HG03066 (cell line): Measurements from ENCODE around the gene ZNF283.

Experiments used
- ATAC-seq: cut with Tn5 transposase; IDR thresholded peaks from one replicate; pipeline ENCODE4 v1.9.1; 2021; ENCODE audit warnings: low read depth; ENCODE audit not compliant: unreplicated experiment

Gene ZNF283

DNA sequence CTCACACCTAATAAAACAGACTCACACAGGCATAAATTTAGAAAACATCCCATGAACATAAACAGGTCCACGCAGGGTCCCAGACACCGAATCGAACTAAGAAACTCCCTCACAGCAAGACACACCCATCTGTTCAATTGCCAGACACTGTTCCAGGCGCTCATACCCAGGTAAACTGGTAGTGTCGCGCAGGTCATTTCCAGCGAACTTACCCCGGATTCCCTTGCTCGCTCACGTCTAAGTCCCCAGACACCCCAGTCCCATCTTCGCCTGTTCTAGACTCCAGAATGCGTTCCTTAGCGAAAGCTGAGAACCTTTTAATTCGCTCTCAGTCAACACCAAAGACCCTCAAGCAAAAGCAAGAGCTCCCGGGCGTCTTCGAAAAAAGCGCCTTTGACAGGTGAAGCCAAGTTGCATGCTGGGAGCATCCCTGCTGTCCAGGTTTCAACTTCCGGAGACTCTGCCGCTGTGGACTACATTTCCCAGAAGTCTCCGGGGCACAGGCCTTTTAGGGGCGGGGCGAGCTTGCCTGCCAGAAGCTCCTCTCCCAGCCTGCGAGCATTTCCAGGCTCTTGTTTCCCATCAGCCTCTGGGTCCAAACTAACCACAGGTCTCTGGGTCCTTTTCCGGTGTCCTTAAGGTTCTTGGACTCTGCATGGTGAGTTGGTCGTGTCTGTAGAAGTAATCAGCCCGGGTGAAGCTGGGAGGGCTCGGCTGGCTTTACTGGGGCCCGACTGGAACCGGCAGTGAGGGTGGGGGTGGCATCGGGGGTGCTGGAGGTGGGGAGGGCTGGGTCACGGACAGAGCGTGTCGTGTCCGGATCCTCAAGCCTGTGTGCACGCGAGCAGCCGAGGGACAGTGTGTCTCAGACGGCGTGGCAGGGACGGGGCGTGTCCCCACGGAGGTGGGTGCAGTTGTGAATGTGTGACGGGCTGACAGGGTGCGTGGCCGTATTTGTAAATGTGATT is at the start of gene ZNF283:
TSS of gene ZNF283 (plus strand) at position 535 of the 968 bp plus-strand sequence. CDS start 6,184 bp downstream, outside the sequence.
- peak; percentile 75 for ATAC-seq

DNA sequence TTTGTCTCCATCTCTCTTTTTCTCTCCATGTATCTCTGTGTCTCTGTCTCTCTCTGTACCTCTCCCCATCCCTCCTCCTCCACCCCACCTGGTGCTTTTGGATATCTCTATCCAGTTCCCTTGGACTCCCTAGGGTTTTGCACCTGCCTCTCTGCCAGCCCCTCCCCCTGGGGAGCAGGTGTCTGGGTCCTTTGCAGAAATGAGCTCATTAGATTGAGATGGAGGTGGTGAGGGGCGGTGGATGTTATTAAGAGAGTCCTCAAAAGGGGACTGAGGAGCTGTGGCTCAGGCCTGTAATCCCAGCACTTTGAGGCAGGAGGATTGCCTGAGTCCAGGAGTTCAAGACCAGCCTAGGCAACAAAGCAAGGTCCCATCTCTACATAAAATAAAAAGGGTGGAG is 48.5 kb upstream of the ZNF283 start:
- no peak for ATAC-seq

DNA sequence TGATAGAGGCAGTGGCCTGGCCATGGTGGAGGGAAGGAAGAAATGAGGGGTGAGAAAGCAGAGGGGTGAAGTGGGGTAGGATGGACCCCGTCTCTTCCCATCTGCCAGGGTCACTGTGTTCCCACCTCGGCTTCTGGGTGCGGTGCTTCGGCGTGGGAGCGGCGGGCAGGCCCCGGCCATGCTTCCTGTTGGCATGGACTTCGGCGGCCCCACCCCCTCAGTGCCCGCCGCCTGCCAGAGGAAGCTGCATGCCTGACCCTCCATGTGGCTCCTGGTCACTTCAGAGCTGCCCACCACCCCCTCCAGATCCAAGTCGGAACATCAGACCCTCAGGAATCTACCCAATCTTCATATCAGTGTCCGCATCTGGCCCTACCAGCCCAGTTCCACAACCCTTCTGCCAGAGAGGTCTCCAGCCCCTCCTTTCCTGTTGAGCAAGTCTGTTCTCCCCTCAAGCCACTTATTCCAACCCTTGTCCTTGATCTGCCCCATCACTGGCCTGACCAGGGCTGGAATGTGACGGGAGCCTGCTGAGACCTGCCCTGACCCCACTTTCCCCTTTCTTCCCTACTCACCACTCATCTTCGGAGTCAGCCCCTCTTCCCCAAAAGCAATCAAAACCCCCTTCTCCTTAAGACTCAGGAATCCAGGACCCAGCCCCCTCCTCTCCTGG is 47.8 kb upstream of the ZNF283 start:
- ATAC-seq, result no peak

DNA sequence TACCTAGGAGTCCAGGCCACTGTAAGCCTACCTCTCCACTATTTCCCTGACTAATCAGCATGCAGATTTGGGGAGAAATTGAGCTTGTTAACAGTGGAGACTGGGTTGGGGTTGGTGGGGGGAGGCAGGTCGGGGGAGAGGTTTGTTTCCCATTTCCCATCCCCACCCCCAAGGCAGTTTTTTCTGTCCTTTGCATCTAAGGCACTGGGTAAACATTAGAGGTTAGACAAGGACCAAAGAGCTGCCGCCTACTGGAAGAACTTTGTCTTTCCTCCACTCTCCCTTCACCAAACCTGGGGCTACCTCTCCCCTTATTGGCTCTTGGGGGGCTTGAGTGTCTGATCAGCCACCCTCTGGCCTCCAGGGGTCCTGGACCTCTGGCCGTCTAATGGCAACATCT is 47.3 kb upstream of the ZNF283 start:
- ATAC-seq, result no peak

DNA sequence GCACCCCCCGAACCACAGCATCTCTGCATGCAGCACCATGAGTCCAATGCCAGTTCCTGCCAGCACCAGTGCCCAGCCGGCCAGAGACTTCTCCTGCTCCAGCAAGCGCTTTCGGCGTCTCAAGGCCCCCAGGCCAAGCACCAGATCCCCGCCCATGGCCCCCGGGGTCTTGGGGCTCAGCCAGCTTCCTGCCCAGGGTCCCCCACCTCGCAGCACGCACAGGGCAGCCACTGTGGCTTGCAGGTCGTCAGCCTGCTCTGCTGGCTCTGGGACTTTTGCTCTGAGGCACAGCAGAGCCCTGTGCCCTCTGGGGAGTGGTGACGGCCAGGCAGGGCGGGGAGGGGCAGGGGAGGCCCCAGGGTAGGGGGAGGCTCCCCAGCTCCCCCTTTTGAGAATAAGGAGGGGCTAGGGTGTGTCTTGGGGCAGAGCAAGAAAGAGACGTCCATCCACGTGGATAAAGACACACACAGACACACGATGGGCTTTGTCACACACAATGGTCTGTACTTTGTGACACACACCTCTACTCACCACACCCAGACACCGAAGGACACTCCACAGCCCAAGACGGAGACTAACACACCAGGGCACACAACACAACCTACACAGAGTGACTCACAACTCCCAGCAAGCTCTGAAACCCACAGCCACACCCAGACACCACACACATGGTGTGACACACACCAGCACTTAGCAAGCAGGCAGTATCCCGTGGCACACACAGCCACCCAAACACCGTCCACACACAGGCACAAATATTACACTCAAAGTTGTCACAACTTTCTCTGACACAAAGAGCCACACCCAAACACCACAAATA is 46.2 kb upstream of the ZNF283 start, which contains the start of gene KCNN4:
TSS of gene KCNN4 (minus strand) at position 268 of the 820 bp plus-strand sequence. CDS start at position 156, 112 bp downstream.
- ATAC-seq, result no peak

- ATAC-seq, result no peak
Measured at GRCh38 chr19:43781630-43782310, 45.4 kb upstream of the ZNF283 start.

GRCh38 chr19:43782311-43782660 is 44.8 kb upstream of the ZNF283 start:
- ATAC-seq, result no peak

DNA sequence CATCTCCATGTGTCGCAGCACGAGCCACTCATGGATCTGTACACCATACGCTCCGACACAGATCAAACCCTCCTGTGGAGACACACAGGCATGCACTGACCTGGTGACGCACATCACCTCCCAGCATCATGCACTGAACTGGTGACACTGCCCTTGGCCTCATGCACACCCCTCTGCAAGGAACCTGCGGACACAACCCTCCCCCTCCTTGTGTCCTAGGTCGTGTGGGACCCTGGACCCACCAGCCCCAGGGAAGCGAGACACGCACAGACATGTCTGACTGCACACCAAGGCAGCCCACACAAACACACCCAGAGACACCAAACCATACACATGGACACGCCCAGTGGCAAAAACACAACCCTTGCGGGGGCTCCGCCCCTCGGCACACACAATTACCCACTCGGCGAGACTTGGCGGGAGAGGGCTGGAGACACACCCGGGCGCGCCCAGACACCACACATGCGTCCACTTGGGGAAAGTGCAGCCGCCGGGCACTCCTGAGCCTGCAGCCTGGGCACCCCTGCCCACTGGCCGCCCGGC is 44.4 kb upstream of the ZNF283 start:
- ATAC-seq, result no peak

DNA sequence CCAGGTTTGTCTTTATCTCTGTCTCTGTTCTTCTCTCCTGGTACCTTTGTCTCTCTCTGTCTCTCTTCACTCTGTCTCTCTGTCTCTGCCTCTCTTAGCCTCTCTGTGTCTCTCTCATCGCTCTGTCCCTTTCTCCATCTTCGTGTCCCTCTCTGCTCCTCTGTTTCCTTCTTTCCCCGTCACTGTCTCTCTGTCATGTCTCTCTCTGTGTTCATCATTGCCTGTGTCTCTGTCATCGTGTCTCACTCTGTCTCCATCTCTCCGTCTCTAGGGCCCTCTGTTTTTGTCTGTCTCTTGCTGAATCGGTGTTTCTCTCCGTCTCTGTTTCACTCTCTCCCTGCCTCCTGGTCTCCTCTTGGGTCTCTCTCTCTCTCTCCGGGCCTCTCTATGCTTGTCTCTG is 43.5 kb upstream of the ZNF283 start:
- ATAC-seq, result no peak

GRCh38 chr19:43784241-43784980 is 42.7 kb upstream of the ZNF283 start:
- ATAC-seq, result no peak

GRCh38 chr19:43784981-43785808 is 41.9 kb upstream of the ZNF283 start:
- ATAC-seq, result peak; percentile 52

GRCh38 chr19:43786665-43787064 is 40.5 kb upstream of the ZNF283 start:
- ATAC-seq, result no peak

DNA sequence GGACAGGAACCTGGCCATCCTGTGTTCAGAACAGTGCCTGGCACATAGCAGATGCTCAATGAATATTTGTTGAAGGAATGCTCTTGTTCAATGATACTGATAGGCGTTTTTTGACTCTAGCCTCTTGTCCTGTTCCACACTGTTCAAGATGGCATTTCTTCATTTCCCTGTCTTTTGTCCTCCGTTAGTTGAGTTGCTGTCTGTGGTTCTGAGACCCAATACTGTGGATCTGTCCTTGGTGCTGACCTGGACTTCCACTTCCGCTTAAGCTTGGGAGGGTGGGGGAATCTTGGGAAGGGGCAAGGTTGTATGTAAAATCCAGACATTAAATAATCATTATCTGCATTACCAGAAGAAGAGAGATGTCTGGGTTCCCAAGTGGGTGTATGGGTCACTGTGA is 38.1 kb upstream of the ZNF283 start:
- no peak for ATAC-seq

- no peak for ATAC-seq
Measured at GRCh38 chr19:43790587-43790986, 36.5 kb upstream of the ZNF283 start.

DNA sequence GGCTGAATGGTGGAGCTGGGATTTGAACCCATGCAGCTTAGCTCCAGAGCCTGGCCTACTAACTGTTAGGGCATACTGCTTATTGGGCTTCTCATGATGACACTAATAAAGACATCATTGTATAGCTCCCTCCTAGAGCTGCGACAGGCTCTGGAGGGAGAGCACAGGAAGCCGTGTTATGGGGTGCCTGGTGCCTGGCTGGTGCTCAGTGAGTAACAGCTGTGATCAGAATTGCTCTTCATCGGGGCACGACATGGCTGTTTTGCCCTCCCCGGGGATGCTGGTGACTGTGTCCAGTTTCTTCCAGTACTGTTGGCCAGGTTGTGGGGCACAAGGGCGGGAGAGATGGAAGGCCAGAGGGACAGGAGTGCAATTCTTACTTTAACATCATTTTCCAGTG is 30.0 kb upstream of the ZNF283 start:
- ATAC-seq, result no peak

GRCh38 chr19:43797556-43797955 is 29.6 kb upstream of the ZNF283 start:
- no peak for ATAC-seq

DNA sequence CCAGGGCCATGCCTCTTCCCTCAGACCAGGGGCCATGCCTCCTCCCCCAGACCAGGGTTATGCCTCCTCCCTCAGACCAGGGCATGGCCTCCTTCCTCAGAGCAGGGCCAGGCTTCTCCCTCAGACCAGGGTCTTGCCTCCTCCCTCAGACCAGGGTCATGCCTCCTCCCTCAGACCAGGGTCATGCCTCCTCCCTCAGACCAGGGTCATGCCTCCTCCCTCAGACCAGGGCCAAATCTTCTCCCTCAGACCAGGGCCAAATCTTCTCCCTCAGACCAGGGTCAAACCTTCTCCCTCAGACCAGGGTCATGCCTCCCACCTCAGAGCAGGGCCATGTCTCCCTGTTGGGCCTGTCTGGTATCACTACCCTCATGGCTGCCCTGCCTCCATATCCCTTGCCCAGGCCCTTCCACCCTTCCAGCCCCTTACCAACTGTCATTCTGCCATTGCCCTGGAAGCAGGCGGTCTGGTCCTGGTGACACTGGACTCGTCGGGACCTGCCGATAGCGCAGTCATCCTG is 29.0 kb upstream of the ZNF283 start:
- ATAC-seq, result no peak
